Stimulated activated CD4-positive, alpha-beta T cell treated with anti-CD3 and anti-CD28 coated beads, Interleukin-12 subunit alpha, Interleukin-12 subunit beta, amount 100 ng/mL, for 48 hours (primary cell): ENCODE measurements around the gene TRNAU1AP.
"Not testable (repeated sequence)": the region's sequence is repeated elsewhere in the genome, so short reads cannot be mapped to it uniquely, and the experiment has no call there.

Experiments used
- DNase-seq, 3 donors: peaks; one replicate each; pipeline ENCODE4 v3.0.0-alpha.2; 2020; ENCODE audit warnings: low read depth in 2 of 3, low spot score in 1 of 3

The TRNAU1AP gene

DNA sequence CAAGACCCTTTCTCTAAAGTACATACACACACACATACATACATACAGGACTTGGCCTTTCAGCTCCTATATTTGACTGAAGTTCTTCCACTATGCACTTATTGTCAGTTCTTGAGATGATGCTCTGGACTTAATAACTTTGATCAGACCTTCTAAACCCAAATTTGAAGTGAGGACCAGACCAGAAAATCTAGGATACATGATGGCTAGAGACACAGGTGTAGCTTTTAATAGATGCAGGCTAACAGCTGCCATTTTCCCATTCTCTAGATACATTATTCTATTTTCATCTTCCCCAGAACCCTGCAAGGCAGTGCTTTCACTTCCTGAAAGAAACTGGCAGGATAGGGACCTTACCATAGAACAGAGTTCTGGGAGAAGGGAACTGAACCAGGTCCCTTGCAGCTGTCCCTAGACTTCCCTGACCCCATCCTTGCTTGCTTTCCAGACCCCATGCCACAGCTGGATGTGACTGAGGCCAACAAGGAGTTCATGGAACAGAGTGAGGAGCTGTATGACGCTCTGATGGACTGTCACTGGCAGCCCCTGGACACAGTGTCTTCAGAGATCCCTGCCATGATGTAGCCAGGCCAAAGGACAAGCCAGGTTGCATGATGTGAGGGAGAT, 24.3 kb downstream of the TRNAU1AP start:
- no peak for DNase-seq

DNA sequence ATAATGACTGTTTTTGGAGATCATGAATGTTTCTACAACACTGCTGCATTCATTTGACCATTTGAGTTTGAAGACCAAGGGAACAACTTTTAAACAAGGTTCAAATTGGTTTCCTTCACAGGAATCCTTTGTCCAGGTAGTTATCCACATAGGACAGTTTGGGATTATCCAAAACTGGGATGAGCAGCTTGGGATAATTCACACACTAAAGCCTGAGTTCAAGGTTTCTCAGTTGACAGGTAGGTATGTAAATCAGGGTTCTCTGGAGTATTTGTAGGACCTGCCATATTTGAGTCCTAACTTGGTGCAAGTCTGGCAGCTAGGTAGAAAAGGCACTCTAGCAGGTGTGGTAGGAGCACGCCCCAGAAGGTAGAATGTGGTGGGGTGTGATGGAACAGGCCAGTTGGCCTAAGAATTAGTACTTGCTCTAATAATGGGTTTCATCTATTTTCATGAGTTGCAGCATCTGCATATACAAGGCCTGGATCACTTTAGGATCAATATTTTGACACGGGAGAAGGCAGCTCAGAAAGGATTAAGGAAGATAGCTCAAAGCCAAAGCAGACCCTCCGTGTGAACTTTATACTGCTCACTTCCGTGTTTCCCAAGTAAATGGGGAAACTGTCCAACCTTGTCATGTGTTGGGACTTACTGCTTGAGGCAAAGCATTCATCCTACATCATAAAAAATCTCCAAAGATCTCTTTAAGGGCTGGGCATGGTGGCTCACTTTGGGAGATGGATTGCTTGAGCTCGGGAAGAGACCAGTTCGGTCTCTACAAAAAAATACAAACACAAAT, 25.1 kb downstream of the TRNAU1AP start:
- no peak for DNase-seq

DNA sequence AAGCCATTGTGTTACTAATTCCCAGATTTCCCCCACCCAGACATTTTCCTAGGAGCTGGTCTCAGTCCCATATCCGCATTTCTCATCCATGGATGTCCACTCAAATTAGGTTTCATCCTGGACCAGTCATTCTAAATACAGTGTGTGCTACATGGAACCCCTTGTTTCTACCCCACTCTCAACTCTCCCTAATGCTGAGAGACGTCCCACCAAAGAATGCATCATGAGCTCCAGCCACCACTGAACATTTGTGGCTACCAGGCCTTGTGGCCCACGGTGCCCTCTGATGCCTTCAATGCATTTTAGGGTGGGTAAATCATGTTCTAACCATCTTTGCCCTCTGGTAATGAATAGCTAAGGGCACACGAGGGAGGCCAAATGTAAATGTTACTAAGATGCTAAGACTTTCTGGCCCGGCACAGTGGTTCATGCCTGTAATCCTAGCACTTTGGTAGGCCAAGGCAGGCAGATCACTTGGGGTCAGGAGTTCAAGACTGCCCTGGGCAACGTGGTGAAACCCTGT, 25.9 kb downstream of the TRNAU1AP start:
- no peak for DNase-seq

DNA sequence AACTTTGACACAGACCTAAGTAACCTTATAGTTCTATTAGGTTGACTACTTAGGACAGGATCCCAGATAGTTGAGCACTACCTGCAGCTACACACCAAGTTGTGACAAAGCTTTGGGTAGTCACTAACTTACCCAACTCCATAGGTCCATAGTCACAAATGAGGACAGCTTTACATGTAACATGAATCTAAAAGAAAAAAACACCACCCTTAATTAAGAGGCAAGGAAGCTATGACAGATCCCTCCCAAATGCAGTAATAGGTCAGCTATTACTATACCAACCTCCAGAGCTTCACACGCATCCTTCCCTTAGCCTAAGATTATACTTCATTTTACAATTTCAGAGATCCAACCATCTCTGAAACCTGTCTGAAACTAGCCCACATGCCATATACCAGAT, 26.5 kb downstream of the TRNAU1AP start:
- DNase-seq, result no peak

DNA sequence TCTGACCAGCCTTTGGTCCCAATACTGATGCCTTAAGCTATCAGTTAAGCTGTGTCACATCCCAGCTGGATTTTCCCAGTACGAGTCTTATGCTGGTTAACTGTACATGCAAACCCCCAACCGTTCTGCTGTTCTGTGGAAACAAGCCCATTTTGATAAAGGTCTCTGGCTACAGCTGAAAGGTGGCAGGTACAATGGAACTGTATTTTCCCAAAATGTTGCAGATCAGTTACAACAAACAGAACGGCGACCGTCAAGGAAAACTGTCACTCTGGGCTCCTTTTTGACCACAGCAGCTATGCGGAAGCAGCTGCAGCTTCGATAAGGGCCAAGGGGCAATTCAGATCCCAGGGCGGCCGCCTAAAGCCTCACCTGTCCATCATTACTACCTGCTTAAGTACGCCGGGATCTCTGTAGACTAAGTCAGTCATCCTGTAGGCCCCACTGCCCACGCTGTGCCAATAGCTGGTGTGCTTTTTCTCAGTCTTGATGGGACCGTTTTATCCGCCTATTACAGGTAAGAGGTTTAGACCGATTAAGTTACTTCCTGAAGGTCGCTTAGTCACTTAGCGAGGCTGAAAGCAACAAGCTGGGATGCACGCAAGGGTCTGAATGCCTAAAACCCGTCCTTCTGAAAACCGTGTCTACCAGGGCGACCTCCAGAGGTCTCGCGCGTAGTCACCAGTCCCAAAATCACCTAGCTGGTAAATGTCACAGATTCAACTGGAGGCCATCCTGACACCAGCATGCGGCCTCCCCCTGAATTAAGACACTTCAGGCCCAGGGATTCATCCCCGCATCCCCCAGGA, 28.0 kb downstream of the TRNAU1AP start:
- peak in 2 of 3 donors; percentile 32 to 34 for DNase-seq

GRCh38 chr1:28581531-28582247, 28.8 kb downstream of the TRNAU1AP start:
- peak; percentile 91 to 93 (median 93) for DNase-seq

- no peak for DNase-seq
Measured at GRCh38 chr1:28582248-28582615, 29.3 kb downstream of the TRNAU1AP start.

DNA sequence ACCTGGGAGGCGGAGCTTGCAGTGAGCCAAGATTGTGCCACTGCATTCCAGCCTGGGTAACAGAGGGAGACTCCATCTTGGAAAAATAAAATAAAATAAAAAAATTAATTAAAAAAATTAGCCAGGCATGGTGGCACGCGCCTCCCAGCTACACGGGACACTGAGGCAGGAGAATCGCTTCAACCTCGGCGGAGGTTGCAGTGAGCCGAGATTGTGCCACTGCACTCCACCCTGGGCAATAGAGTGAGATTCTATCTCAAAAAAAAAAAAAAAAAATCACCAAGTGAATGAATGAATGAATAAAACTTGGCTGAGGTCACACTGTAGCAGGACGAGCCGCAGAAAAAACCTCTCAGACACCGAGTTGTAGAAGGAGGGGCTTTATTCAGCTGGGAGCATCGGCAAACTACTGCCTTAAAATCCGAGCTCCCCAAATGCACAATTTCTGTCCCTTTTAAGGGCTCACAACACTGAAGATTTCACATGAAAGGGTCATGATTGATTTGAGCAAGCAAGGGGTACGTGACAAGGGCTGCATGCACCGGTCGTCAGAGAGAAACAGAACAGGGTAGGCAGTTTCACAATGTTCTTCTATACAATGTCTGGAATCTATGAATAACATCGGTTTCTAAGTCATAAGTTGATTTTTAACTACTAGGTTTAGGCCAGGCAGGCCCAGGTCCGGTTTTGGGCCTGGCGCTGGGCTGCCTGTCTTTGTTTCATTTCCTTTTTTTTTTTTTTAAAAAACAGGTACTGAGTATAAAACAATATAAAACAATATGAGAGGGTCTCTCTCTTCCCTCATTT, 33.9 kb downstream of the TRNAU1AP start:
- not testable (repeated sequence) for DNase-seq

DNA sequence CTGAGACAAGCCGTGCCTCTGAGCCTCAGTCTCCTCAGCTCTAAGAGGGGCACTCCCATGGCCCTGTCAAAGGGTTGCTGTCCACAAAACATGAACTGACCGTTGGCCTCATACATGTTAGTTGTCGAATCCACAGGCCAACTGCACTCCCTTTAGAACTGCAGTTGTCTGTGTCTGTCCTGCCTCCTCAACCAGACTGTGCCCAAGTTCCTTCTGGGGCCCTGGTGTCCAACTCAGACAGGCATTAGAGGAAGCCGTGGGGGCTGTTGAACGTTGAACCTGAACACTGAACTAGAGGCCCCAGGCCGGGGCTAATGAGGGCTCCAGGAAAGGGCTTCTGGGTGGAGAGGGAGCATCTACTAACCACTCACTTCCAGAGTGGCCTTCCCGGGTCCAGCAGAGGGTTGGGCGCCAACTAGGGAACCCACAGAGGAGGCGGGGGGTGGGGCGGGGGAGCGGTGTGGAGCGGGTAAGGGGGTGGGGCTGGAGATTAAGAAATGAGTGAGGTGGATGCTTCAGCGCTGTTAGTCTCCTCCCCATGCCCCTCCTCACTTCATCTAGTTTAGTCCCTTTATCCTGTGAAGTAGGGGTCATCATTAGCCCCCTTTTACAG, 38.9 kb downstream of the TRNAU1AP start, which contains the start of gene RAB42:
Gene RAB42 (plus strand): TSS at position 558 of the 613 bp plus-strand sequence. CDS start 247 bp downstream, outside the sequence.
- no peak for DNase-seq

DNA sequence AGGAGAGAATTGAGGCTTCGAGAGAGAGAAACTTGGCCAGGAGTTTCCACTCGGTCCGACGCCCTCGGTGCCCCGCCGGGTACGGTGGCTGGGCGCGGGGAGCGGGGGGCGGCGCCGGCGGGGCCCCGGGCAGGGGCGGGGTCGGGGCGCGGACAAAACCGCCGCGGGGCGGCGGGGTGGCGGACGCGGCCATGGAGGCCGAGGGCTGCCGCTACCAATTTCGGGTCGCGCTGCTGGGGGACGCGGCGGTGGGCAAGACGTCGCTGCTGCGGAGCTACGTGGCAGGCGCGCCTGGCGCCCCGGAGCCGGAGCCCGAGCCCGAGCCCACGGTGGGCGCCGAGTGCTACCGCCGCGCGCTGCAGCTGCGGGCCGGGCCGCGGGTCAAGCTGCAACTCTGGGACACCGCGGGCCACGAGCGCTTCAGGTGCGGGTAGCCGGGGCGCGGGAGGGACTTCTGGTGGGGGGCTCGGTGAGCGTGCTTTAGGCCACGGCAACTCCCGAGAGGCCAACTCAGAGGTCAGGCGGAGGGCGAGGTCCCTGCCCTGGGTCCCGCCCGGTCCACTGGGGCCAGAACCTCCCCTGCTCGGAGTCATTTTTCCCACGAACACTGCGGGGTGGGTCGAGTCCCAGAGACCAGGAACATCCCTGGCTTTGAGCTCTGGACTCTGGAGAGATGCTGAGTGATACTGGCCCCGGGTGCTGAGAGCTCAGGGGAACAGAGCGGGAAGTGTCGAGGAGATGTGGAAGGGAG, 39.6 kb downstream of the TRNAU1AP start:
- no peak for DNase-seq

- not testable (repeated sequence) for DNase-seq
Measured at GRCh38 chr1:28593988-28594356, 41.1 kb downstream of the TRNAU1AP start.

DNA sequence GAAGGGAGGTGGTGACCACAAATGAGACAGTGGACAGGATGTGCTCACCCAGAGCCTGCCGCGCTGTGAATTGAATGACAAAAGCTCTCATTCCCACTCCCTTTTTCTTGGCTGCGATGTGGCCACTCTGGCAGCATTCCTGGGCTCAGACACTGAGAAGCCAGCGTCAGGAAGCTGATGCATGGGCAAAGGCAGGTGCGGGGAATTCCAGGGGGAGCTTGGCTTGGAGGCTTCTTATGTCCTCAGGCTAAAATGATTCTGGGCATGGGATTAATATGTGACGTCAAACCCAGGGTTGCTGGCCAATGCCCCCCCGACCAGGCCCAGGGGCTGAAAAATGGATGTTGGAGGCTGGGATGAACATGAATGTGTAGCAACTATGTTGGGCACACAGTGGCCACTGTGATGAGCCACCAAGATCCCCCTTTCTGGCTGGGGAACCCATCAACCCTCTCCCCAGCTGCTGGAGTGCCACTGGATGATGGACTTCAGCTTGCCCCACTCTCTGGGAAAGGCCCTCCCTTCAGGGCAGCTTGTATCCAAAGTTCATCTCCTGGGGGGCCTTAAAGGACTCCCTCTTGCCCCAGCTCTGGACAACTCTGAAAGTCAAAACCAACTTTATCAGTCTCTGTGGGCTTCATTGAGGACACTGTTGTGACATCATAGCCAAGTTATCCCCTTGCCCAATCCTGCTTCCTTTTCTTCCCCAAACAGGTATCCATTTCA, 42.0 kb downstream of the TRNAU1AP start:
- not testable (repeated sequence) for DNase-seq

DNA sequence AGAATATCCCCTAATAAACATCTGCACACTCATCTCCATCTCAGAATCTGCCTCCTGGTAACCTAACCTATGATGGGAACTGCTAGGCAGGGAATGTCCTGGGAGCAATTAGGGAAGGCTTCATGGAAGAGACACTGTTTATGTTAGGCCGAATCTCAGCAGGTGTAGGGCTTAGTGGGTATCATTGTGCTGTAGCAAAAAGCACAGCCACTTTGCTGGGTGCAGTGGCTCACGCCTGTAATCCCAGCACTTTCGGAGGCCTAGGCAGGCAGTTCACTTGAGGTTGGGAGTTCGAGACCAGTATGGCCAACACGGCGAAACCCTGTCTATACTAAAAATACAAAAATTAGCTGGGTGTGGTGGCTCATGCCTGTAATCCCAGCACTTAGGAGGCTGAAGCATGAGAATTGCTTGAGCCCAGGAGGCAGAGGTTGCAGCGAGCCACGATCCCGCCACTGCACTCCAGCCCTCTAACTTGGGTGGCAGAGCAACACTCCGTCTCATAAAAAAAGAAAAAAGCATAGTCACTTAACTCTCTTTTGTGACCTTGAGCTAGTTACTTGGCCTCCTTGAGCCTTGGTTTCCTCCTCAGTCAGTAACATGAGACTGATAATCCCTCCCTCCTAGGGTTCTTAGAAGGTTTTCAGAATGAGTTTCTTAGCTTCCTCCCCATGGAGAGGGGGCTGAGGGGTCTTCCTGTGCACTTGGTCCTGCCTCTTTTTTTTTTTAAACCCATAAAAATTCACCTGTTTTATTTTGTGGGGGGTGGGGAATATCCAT, 42.7 kb downstream of the TRNAU1AP start:
- DNase-seq, result no peak

GRCh38 chr1:28596276-28596675, 43.4 kb downstream of the TRNAU1AP start:
- DNase-seq, result not testable (repeated sequence)

DNA sequence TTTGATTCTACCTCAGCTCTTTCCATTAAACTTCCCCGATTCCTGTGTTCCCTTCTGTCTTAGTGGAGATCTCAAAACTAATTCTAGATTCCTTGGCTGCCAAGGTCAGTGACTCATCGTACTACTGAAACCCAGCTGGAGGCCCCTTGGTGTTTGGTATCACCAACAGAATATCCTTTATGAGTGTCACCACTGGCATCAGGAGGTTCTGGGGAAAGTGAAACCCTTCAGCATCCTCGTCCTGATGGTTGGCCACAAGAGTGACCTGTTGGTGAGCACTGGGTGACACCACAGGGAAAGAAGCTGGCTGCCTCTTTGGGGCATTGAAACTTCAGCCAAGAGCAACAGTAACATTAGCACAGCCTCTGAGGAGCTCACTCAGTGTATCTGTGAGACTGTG, 48.8 kb downstream of the TRNAU1AP start:
- DNase-seq, result peak in 1 of 3 donors; percentile 7

DNA sequence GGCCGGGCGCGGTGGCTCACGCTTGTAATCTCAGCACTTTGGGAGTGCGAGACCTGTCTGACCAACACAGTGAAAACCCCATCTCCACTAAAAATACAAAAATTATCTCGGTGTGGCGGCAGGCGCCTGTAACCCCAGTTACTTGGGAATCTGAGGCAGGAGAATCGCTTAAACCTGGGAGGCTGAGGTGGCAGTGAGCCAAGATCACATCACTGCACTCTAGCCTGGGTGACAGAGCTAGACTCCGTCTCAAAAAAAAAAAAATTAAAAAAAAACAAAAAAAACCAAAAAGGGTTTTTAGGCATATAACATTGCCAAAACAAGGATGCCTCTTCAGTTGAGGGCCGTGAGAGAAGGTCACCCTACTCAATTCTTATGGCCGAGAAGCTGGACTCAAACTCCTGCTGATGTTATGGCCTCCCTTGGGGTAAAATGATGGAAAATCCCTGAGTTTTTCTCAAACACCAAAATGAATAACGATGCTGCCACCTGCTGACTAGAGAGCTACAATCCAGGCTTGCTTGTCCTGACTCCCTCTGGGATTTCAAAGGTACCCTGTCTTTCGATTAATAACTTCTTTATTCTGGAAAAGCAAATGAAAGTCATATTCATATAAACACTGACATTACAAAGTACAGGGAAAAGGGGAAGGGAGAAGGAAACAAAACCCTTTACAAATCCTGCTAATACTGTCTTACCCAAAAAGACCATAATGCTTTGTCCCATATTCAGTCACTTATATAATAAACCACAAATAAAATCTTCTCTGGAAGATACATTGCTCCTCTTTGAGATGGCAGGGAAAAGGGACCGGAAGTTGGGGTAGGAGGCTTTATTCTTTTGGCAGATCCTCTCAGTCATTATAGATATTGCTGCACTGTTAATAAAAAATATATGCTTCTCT, 49.9 kb downstream of the TRNAU1AP start:
- DNase-seq, result no peak
